Upper lobe of left lung (tissue), 4 donors: Measurements from ENCODE around the gene SPATA31D1.

ENCODE experiments used
- CTCF ChIP-seq, 6 experiments: fragments of 450-650 bp in 4 of 6; fragments of 200-600 bp in 2 of 6; sonication (generic) in 2 of 6; IDR thresholded peaks; one replicate each; pipeline ENCODE4 v1.5.1; 2016 to 2019; ENCODE audit warnings: antibody characterized with exemption in 6 of 6
- EP300 ChIP-seq, 4 donors: sonication (generic); formaldehyde crosslinking; IDR thresholded peaks; one replicate each; pipeline ENCODE4 v1.5.1; 2017; ENCODE audit warnings: antibody characterized with exemption in 4 of 4, control low read depth in 2 of 4

- TF ChIP-seq CTCF (IDR thresholded peaks at IDR 0.05) (no peak), EP300 (IDR thresholded peaks at IDR 0.05) (no peak)
Observed at GRCh38 chr9:82010711-82011110, 22.1 kb downstream of the SPATA31D1 start.
